Mammary epithelial cell (primary cell): ENCODE results near the gene KHDC3L.

Experiments used
- EZH2 ChIP-seq: IDR thresholded peaks from 2 replicates; pipeline ENCODE4 v1.6.1; 2012; ENCODE audit warnings: low read length, inconsistent platforms, borderline replicate concordance
- TF ChIP-seq, protein P1 (sequence below), 2 donors: IDR thresholded peaks in 1 of 2; conservative IDR thresholded peaks in 1 of 2; 2 replicates each; pipeline ENCODE4 v1.5.1; 2011 to 2012; ENCODE audit warnings: inconsistent platforms in 2 of 2, low read length in 2 of 2, mild to moderate bottlenecking in 2 of 2, control low read depth in 1 of 2, low read depth in 1 of 2; ENCODE audit not compliant: insufficient read depth in 1 of 2; ENCODE audit errors: extremely low read depth in 1 of 2

GRCh38 chr6:73388433-73388799, 26.0 kb downstream of the KHDC3L start:
- TF ChIP-seq, protein P1, sequence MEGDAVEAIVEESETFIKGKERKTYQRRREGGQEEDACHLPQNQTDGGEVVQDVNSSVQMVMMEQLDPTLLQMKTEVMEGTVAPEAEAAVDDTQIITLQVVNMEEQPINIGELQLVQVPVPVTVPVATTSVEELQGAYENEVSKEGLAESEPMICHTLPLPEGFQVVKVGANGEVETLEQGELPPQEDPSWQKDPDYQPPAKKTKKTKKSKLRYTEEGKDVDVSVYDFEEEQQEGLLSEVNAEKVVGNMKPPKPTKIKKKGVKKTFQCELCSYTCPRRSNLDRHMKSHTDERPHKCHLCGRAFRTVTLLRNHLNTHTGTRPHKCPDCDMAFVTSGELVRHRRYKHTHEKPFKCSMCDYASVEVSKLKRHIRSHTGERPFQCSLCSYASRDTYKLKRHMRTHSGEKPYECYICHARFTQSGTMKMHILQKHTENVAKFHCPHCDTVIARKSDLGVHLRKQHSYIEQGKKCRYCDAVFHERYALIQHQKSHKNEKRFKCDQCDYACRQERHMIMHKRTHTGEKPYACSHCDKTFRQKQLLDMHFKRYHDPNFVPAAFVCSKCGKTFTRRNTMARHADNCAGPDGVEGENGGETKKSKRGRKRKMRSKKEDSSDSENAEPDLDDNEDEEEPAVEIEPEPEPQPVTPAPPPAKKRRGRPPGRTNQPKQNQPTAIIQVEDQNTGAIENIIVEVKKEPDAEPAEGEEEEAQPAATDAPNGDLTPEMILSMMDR (conservative IDR thresholded peaks at IDR 0.05 in 1 of 2, IDR thresholded peaks at IDR 0.05 in 1 of 2; ENCODE audit: extremely low read depth in 1 of 2, insufficient read depth in 1 of 2, low read depth in 1 of 2, low read length in 2 of 2) = no peak
- TF ChIP-seq EZH2 = no peak
